Measurements from ENCODE around the gene TBC1D24.

The TBC1D24 gene

GRCh38 chr16:2497116-2497630 lies 22.2 kb downstream of the TBC1D24 start:
- Histone ChIP-seq H3K36me3 (ENCODE audit: control insufficient read depth, insufficient read depth, low read length, severe bottlenecking) (peaks cover 8% of the 10 kb centered on the region), H3K9ac (ENCODE audit: low read length) (peak overlapping the region; percentile 69), H3K9me3 (ENCODE audit: control insufficient read depth, low read length) (no peaks in the 10 kb centered on the region), H3K4me3 (ENCODE audit: low read length) (peak overlapping the region; percentile 39), H3K27me3 (replicated peaks; ENCODE audit: control insufficient read depth, insufficient read depth, low read length) (no peaks in the 10 kb centered on the region), H3K4me1 (ENCODE audit: control insufficient read depth, insufficient read depth, low read length) (peaks cover 30% of the 10 kb centered on the region)
- no peak for DNase-seq (ENCODE audit: low read depth)

- H3K36me3 ChIP-seq (ENCODE audit: control insufficient read depth, insufficient read depth, low read length, severe bottlenecking), result peaks cover 8% of the 10 kb centered on the region
- DNase-seq (ENCODE audit: low read depth), result no peak
These were observed 23.0 kb downstream of the TBC1D24 start for GRCh38 chr16:2497695-2498484.

GRCh38 chr16:2498531-2499253 lies 23.8 kb downstream of the TBC1D24 start:
- H3K4me1 ChIP-seq (ENCODE audit: control insufficient read depth, insufficient read depth, low read length), result peaks cover 42% of the 10 kb centered on the region
- H3K9ac ChIP-seq (ENCODE audit: low read length), result no peak overlapping the region
- H3K27me3 ChIP-seq (replicated peaks; ENCODE audit: control insufficient read depth, insufficient read depth, low read length), result no peaks in the 10 kb centered on the region
- peaks cover 8% of the 10 kb centered on the region for H3K36me3 ChIP-seq (ENCODE audit: control insufficient read depth, insufficient read depth, low read length, severe bottlenecking)
- no peak for DNase-seq (ENCODE audit: low read depth)
- H3K9me3 ChIP-seq (ENCODE audit: control insufficient read depth, low read length), result no peaks in the 10 kb centered on the region
- H3K4me3 ChIP-seq (ENCODE audit: low read length), result no peak overlapping the region

More at GRCh38 chr16:2497695-2498484, 23.0 kb downstream of the TBC1D24 start:
- no peaks in the 10 kb centered on the region for H3K27me3 ChIP-seq (replicated peaks; ENCODE audit: control insufficient read depth, insufficient read depth, low read length)
- no peaks in the 10 kb centered on the region for H3K9me3 ChIP-seq (ENCODE audit: control insufficient read depth, low read length)
- peak overlapping the region; percentile 69 for H3K9ac ChIP-seq (ENCODE audit: low read length)
- peak overlapping the region; percentile 39 for H3K4me3 ChIP-seq (ENCODE audit: low read length)
- H3K4me1 ChIP-seq (ENCODE audit: control insufficient read depth, insufficient read depth, low read length), result peaks cover 37% of the 10 kb centered on the region

- H3K36me3 ChIP-seq (ENCODE audit: control insufficient read depth, insufficient read depth, low read length, severe bottlenecking), result peaks cover 8% of the 10 kb centered on the region
- H3K4me3 ChIP-seq (ENCODE audit: low read length), result no peak overlapping the region
- peaks cover 42% of the 10 kb centered on the region for H3K4me1 ChIP-seq (ENCODE audit: control insufficient read depth, insufficient read depth, low read length)
- no peak overlapping the region for H3K9ac ChIP-seq (ENCODE audit: low read length)
- no peak for DNase-seq (ENCODE audit: low read depth)
- H3K9me3 ChIP-seq (ENCODE audit: control insufficient read depth, low read length), result no peaks in the 10 kb centered on the region
- no peaks in the 10 kb centered on the region for H3K27me3 ChIP-seq (replicated peaks; ENCODE audit: control insufficient read depth, insufficient read depth, low read length)
These were observed 24.5 kb downstream of the TBC1D24 start for GRCh38 chr16:2499454-2499853.

- no peaks in the 10 kb centered on the region for H3K27me3 ChIP-seq (replicated peaks; ENCODE audit: control insufficient read depth, insufficient read depth, low read length)
- H3K36me3 ChIP-seq (ENCODE audit: control insufficient read depth, insufficient read depth, low read length, severe bottlenecking), result peaks cover 8% of the 10 kb centered on the region
- no peak for DNase-seq (ENCODE audit: low read depth)
- H3K4me1 ChIP-seq (ENCODE audit: control insufficient read depth, insufficient read depth, low read length), result peaks cover 42% of the 10 kb centered on the region
- H3K9ac ChIP-seq (ENCODE audit: low read length), result no peak overlapping the region
- H3K9me3 ChIP-seq (ENCODE audit: control insufficient read depth, low read length), result no peaks in the 10 kb centered on the region
- no peak overlapping the region for H3K4me3 ChIP-seq (ENCODE audit: low read length)
These were observed 25.0 kb downstream of the TBC1D24 start for GRCh38 chr16:2499890-2500429.

- H3K9me3 ChIP-seq (ENCODE audit: control insufficient read depth, low read length), result no peaks in the 10 kb centered on the region
- H3K4me1 ChIP-seq (ENCODE audit: control insufficient read depth, insufficient read depth, low read length), result peaks cover 42% of the 10 kb centered on the region
- H3K27me3 ChIP-seq (replicated peaks; ENCODE audit: control insufficient read depth, insufficient read depth, low read length), result no peaks in the 10 kb centered on the region
- no peak for DNase-seq (ENCODE audit: low read depth)
- H3K4me3 ChIP-seq (ENCODE audit: low read length), result no peak overlapping the region
- peaks cover 8% of the 10 kb centered on the region for H3K36me3 ChIP-seq (ENCODE audit: control insufficient read depth, insufficient read depth, low read length, severe bottlenecking)
- no peak overlapping the region for H3K9ac ChIP-seq (ENCODE audit: low read length)
These were observed 25.5 kb downstream of the TBC1D24 start for GRCh38 chr16:2500430-2500917.

- Histone ChIP-seq H3K4me3 (ENCODE audit: low read length) (no peak overlapping the region), H3K9ac (ENCODE audit: low read length) (peak overlapping the region; percentile 7), H3K27me3 (replicated peaks; ENCODE audit: control insufficient read depth, insufficient read depth, low read length) (no peaks in the 10 kb centered on the region), H3K4me1 (ENCODE audit: control insufficient read depth, insufficient read depth, low read length) (peaks cover 42% of the 10 kb centered on the region), H3K9me3 (ENCODE audit: control insufficient read depth, low read length) (no peaks in the 10 kb centered on the region), H3K36me3 (ENCODE audit: control insufficient read depth, insufficient read depth, low read length, severe bottlenecking) (peaks cover 8% of the 10 kb centered on the region)
- peak; percentile 86 for DNase-seq (ENCODE audit: low read depth)
These were observed 26.2 kb downstream of the TBC1D24 start for GRCh38 chr16:2500918-2501750.

- H3K4me1 ChIP-seq (ENCODE audit: control insufficient read depth, insufficient read depth, low read length), result peaks cover 39% of the 10 kb centered on the region
- H3K27me3 ChIP-seq (replicated peaks; ENCODE audit: control insufficient read depth, insufficient read depth, low read length), result no peaks in the 10 kb centered on the region
- no peaks in the 10 kb centered on the region for H3K9me3 ChIP-seq (ENCODE audit: control insufficient read depth, low read length)
- no peaks in the 10 kb centered on the region for H3K36me3 ChIP-seq (ENCODE audit: control insufficient read depth, insufficient read depth, low read length, severe bottlenecking)
- peak overlapping the region; percentile 9 for H3K9ac ChIP-seq (ENCODE audit: low read length)
- no peak overlapping the region for H3K4me3 ChIP-seq (ENCODE audit: low read length)
- DNase-seq (ENCODE audit: low read depth), result no peak
These were observed 27.3 kb downstream of the TBC1D24 start for GRCh38 chr16:2501946-2502895.

GRCh38 chr16:2505695-2506094 lies 30.8 kb downstream of the TBC1D24 start:
- Histone ChIP-seq H3K27me3 (replicated peaks; ENCODE audit: control insufficient read depth, insufficient read depth, low read length) (no peaks in the 10 kb centered on the region), H3K9ac (ENCODE audit: low read length) (no peak overlapping the region), H3K36me3 (ENCODE audit: control insufficient read depth, insufficient read depth, low read length, severe bottlenecking) (no peaks in the 10 kb centered on the region), H3K4me1 (ENCODE audit: control insufficient read depth, insufficient read depth, low read length) (peaks cover 30% of the 10 kb centered on the region), H3K4me3 (ENCODE audit: low read length) (no peak overlapping the region), H3K9me3 (ENCODE audit: control insufficient read depth, low read length) (no peaks in the 10 kb centered on the region)
- DNase-seq (ENCODE audit: low read depth), result no peak
